GM12892 (cell line): Measurements from ENCODE around the gene KRTAP5-9.

ENCODE experiments used
- POLR2A ChIP-seq: IDR thresholded peaks from 2 replicates; pipeline ENCODE4 v1.6.1; 2011; ENCODE audit warnings: low read depth, low read length, control low read depth
- POLR2AphosphoS5 ChIP-seq: IDR thresholded peaks from 2 replicates; pipeline ENCODE4 v1.6.1; 2011; ENCODE audit warnings: low read depth, low read length, control low read depth
- TAF1 ChIP-seq: IDR thresholded peaks from 2 replicates; pipeline ENCODE4 v1.6.1; 2011; ENCODE audit warnings: low read depth, mild to moderate bottlenecking, control low read depth, low read length, borderline replicate concordance

GRCh38 chr11:71525938-71526495, 22.2 kb upstream of the KRTAP5-9 start:
- no peak for TF ChIP-seq POLR2A
- no peak for TF ChIP-seq POLR2AphosphoS5
- no peak for TF ChIP-seq TAF1
